Amygdala (tissue), 56 donors: ENCODE results near the gene IGFALS.
"Not testable (repeated sequence)": the region's sequence is repeated elsewhere in the genome, so short reads cannot be mapped to it uniquely, and the experiment has no call there.

ENCODE experiments used
- DNase-seq, 56 donors: peaks; one replicate each; lab custom pipeline; 2025; lab: John Stamatoyannopoulos, UW

IGFALS gene

GRCh38 chr16:1818873-1819525 lies 25.5 kb upstream of the IGFALS start:
- no peak for DNase-seq

- DNase-seq, result no peak
Observed at GRCh38 chr16:1818204-1818872, 24.8 kb upstream of the IGFALS start.

GRCh38 chr16:1817716-1818115 lies 24.2 kb upstream of the IGFALS start:
- no peak for DNase-seq

GRCh38 chr16:1817276-1817589 lies 23.7 kb upstream of the IGFALS start:
- DNase-seq, result no peak

GRCh38 chr16:1816396-1817275 lies 23.1 kb upstream of the IGFALS start:
- no peak for DNase-seq

- DNase-seq, result no peak
Observed at GRCh38 chr16:1815461-1815860, 22.0 kb upstream of the IGFALS start.

- DNase-seq, result peak in 40 of 56 donors; percentile 1 to 74 (median 42)
Observed at GRCh38 chr16:1812732-1813163, 19.2 kb upstream of the IGFALS start.

GRCh38 chr16:1810536-1810935 lies 17.0 kb upstream of the IGFALS start:
- no peak for DNase-seq

- no peak for DNase-seq
Observed at GRCh38 chr16:1810106-1810505, 16.6 kb upstream of the IGFALS start.

GRCh38 chr16:1809281-1809801 lies 15.8 kb upstream of the IGFALS start:
- no peak for DNase-seq

- no peak for DNase-seq
Observed at GRCh38 chr16:1808691-1809090, 15.2 kb upstream of the IGFALS start.

GRCh38 chr16:1807626-1808025 lies 14.1 kb upstream of the IGFALS start:
- no peak for DNase-seq

- DNase-seq, result no peak
Observed at GRCh38 chr16:1800701-1801100, 7.2 kb upstream of the IGFALS start.

- not testable (repeated sequence) for DNase-seq
Observed at GRCh38 chr16:1799263-1799662, 5.8 kb upstream of the IGFALS start.

- DNase-seq, result no peak
Observed at GRCh38 chr16:1794908-1795666, 1.6 kb upstream of the IGFALS start.

GRCh38 chr16:1794221-1794871 lies 841 bp upstream of the IGFALS start:
- no peak for DNase-seq

GRCh38 chr16:1792836-1793577 lies 498 bp downstream of the IGFALS start:
- DNase-seq, result no peak

- DNase-seq, result no peak
Observed at GRCh38 chr16:1791943-1792812, 1.3 kb downstream of the IGFALS start.
